ENCODE data around the gene ZNF562. TPM values are rescaled to one million over a fixed set of nuclear protein-coding genes. Genes with fewer than 3 reads are reported as not detected.

Gene ZNF562
- total and polyA plus RNA-seq, 10 of the 15 experiments (the other 5 are each of a cell fraction or from before 2014, with no cell fraction given): 5.2 to 21.1 (median 10.7) TPM

DNA sequence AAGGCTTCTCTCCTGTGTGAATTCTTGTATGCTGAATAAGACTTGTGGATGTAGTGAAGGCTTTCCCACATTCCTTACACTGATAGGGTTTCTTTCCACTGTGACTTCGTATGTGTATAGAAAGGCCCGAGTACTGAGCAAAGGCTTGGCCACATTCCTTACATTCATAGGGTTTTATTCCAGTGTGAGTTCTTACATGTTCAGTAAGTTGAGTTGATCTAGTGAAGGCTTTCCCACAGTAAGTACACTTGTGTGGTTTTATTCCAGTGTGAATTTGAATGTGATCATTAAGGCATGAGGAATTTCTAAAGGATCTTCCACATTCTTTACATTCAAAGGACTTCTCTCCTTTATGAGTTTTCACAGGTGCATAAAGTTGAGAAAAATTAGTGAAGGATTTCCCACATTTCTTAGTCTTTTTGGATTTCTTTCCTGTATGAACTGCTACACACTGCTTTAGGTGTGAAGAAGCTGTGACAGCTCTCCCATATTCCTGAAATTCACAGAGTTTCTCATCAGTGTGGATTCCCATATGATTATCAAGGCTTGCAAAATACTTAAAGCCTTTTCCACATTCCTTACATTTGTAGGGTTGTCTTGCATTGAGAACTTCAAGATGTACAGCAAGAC lies 64.3 kb downstream of the ZNF562 start (continued):
- TF ChIP-seq, protein P1, sequence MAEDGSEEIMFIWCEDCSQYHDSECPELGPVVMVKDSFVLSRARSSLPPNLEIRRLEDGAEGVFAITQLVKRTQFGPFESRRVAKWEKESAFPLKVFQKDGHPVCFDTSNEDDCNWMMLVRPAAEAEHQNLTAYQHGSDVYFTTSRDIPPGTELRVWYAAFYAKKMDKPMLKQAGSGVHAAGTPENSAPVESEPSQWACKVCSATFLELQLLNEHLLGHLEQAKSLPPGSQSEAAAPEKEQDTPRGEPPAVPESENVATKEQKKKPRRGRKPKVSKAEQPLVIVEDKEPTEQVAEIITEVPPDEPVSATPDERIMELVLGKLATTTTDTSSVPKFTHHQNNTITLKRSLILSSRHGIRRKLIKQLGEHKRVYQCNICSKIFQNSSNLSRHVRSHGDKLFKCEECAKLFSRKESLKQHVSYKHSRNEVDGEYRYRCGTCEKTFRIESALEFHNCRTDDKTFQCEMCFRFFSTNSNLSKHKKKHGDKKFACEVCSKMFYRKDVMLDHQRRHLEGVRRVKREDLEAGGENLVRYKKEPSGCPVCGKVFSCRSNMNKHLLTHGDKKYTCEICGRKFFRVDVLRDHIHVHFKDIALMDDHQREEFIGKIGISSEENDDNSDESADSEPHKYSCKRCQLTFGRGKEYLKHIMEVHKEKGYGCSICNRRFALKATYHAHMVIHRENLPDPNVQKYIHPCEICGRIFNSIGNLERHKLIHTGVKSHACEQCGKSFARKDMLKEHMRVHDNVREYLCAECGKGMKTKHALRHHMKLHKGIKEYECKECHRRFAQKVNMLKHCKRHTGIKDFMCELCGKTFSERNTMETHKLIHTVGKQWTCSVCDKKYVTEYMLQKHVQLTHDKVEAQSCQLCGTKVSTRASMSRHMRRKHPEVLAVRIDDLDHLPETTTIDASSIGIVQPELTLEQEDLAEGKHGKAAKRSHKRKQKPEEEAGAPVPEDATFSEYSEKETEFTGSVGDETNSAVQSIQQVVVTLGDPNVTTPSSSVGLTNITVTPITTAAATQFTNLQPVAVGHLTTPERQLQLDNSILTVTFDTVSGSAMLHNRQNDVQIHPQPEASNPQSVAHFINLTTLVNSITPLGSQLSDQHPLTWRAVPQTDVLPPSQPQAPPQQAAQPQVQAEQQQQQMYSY (CRISPR knock-in tag; IDR thresholded peaks at IDR 0.05): no peak
- TF ChIP-seq CUX1 (IDR thresholded peaks at IDR 0.05; ENCODE audit: insufficient replicate concordance, low read depth, low read length) (no peak), SMAD1 (IDR thresholded peaks at IDR 0.05; ENCODE audit: low read depth, partially characterized antibody) (no peak), IRF4 (IDR thresholded peaks at IDR 0.05; ENCODE audit: low read depth, low read length) (no peak), IKZF1 (conservative IDR thresholded peaks at IDR 0.05) (no peak), CBX5 (IDR thresholded peaks at IDR 0.05; ENCODE audit: low read depth) (peak; percentile 86; the same call in 1 of the 2 replicates), ATF3 (IDR thresholded peaks at IDR 0.05; ENCODE audit: borderline replicate concordance, extremely low read depth, low read depth, low read length) (no peak), WRNIP1 (IDR thresholded peaks at IDR 0.05; ENCODE audit: borderline replicate concordance, low read depth, low read length) (no peak)
